KMS-11 (cell line): ENCODE measurements around the gene ODAD2.
A peak's percentile ranks its signal among the peaks of the same experiment; 100 is the strongest.

Experiments
- H2AFZ ChIP-seq: fragments of 200-600 bp; sonication (generic); 2 replicates; pipeline ENCODE4 v1.6.1; 2016; ENCODE audit warnings: antibody characterized with exemption, mixed run types, low read depth
- H3K27ac ChIP-seq: fragments of 200-600 bp; sonication (generic); 2 replicates; pipeline ENCODE4 v1.6.1; 2016; ENCODE audit warnings: mild to moderate bottlenecking, mixed run types
- H3K27me3 ChIP-seq: fragments of 200-600 bp; sonication (generic); 2 replicates; pipeline ENCODE4 v1.6.1; 2017; ENCODE audit warnings: mild to moderate bottlenecking, low read depth, mixed run types, moderate library complexity; ENCODE audit not compliant: insufficient read depth
- H3K36me3 ChIP-seq: fragments of 200-600 bp; sonication (generic); 2 replicates; pipeline ENCODE4 v1.6.1; 2017; ENCODE audit warnings: mild to moderate bottlenecking, mixed run types; ENCODE audit not compliant: insufficient read depth
- H3K4me1 ChIP-seq: fragments of 200-600 bp; sonication (generic); 2 replicates; pipeline ENCODE4 v1.6.1; 2016; ENCODE audit warnings: mild to moderate bottlenecking, low read depth, mixed run types; ENCODE audit not compliant: poor library complexity, severe bottlenecking
- H3K4me2 ChIP-seq: fragments of 200-600 bp; sonication (generic); 2 replicates; pipeline ENCODE4 v1.7.0; 2016; ENCODE audit warnings: mild to moderate bottlenecking, mixed run types
- H3K4me3 ChIP-seq: fragments of 200-600 bp; sonication (generic); IDR thresholded peaks from 2 replicates; pipeline ENCODE4 v1.6.1; 2017; ENCODE audit warnings: low read depth, low read length, mixed read lengths; ENCODE audit not compliant: insufficient read depth
- H3K79me2 ChIP-seq: fragments of 200-600 bp; sonication (generic); 2 replicates; pipeline ENCODE4 v1.6.1; 2016; ENCODE audit warnings: low read depth, mixed run types; ENCODE audit not compliant: insufficient read depth
- H3K9ac ChIP-seq: fragments of 200-600 bp; sonication (generic); 2 replicates; pipeline ENCODE4 v1.6.1; 2016; ENCODE audit warnings: mild to moderate bottlenecking, mixed run types
- H4K20me1 ChIP-seq: fragments of 200-600 bp; sonication (generic); 2 replicates; pipeline ENCODE4 v1.6.1; 2016; ENCODE audit warnings: mild to moderate bottlenecking, mixed run types; ENCODE audit not compliant: insufficient read depth
- TF ChIP-seq, protein P1 (sequence below): fragments of 200-600 bp; sonication (generic); conservative IDR thresholded peaks from 2 replicates; pipeline ENCODE4 v1.6.1; 2017; ENCODE audit warnings: low read depth, mild to moderate bottlenecking, antibody characterized with exemption, low read length, moderate library complexity, mixed read lengths

ODAD2 gene

DNA sequence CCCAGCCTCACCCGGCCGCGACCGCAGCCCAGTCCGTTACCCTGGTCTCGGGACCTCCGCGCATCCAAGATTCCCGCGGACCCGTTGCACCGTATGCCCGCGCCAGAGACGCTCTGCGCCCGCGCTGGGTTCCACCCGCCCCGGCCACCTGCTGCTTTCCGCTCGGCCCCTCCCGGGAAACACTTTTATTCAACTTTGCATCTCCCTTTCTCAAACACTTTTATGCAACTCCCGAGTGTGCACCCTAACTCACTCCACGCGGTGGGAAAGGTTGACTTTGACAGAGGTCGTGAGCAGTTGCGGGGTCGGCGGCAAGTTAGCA is at the start of gene ODAD2:
ODAD2 (minus strand) TSS at position 126 of the 322 bp plus-strand sequence. CDS start 3,937 bp downstream, outside the sequence.
- peak within 1 kb of the TSS; percentile 38 for H3K4me2 ChIP-seq
- H3K36me3 ChIP-seq: no peaks in the 10 kb centered on the region
- peak within 1 kb of the TSS; percentile 20 for H3K27ac ChIP-seq
- TF ChIP-seq, protein P1, sequence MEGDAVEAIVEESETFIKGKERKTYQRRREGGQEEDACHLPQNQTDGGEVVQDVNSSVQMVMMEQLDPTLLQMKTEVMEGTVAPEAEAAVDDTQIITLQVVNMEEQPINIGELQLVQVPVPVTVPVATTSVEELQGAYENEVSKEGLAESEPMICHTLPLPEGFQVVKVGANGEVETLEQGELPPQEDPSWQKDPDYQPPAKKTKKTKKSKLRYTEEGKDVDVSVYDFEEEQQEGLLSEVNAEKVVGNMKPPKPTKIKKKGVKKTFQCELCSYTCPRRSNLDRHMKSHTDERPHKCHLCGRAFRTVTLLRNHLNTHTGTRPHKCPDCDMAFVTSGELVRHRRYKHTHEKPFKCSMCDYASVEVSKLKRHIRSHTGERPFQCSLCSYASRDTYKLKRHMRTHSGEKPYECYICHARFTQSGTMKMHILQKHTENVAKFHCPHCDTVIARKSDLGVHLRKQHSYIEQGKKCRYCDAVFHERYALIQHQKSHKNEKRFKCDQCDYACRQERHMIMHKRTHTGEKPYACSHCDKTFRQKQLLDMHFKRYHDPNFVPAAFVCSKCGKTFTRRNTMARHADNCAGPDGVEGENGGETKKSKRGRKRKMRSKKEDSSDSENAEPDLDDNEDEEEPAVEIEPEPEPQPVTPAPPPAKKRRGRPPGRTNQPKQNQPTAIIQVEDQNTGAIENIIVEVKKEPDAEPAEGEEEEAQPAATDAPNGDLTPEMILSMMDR: no peak
- no peaks in the 10 kb centered on the region for H3K79me2 ChIP-seq
- H2AFZ ChIP-seq: peak within 1 kb of the TSS; percentile 82
- H4K20me1 ChIP-seq: no peaks in the 10 kb centered on the region
- H3K4me1 ChIP-seq: peaks cover 5% of the 10 kb centered on the region
- H3K9ac ChIP-seq: peak within 1 kb of the TSS; percentile 72
- H3K4me3 ChIP-seq: peak within 1 kb of the TSS; percentile 38
- H3K27me3 ChIP-seq: no peaks in the 10 kb centered on the region

DNA sequence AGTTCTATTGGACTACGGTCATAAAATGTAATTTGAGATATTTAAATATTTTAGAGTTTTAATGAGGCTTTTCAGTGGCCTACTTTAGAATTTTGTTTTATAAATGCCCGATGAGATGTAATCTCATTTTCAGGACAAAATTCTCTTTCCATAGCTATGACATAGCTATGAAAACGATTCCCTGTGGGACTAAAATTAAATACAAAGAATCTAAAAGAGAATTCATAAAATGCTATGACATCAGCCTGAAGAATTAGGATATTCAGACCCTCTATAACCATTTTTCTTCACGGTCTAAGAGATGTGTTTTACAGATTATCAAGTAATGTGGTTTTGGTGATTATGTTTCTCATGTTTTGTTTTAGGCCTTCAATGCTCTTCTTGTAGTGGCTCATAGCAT is 48.2 kb upstream of the ODAD2 start:
- Histone ChIP-seq H3K4me2 (no peak overlapping the region), H3K4me3 (no peak overlapping the region), H3K4me1 (no peaks in the 10 kb centered on the region), H2AFZ (no peak overlapping the region), H3K27me3 (no peaks in the 10 kb centered on the region), H4K20me1 (no peaks in the 10 kb centered on the region), H3K79me2 (no peaks in the 10 kb centered on the region), H3K36me3 (no peaks in the 10 kb centered on the region; the same call in 1 of the 2 replicates), H3K9ac (no peak overlapping the region), H3K27ac (no peak overlapping the region)
- TF ChIP-seq, protein P1: no peak

DNA sequence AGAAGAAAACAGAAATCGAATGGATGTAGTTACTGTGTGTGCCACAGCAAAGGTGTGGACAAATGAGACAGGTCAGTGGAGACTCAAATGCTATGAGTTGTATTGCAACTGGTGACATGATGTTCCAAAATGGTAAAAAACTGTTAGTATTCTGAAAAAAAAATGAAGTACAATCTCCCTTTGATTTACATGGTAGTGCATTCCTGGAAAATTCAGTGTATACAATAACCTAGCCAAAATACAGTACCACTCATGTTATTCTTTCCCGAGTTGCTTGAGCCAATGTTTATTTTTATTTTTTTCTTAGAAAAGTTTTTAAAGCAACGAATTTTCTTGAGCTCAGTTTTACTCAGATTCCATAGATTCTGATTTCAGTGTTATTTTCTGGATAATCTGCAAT is 47.7 kb upstream of the ODAD2 start:
- TF ChIP-seq, protein P1: no peak
- Histone ChIP-seq H3K4me2 (no peak overlapping the region), H4K20me1 (no peaks in the 10 kb centered on the region), H3K79me2 (no peaks in the 10 kb centered on the region), H3K36me3 (no peaks in the 10 kb centered on the region; the same call in 1 of the 2 replicates), H3K9ac (no peak overlapping the region), H3K27me3 (no peaks in the 10 kb centered on the region), H3K4me3 (no peak overlapping the region), H3K27ac (no peak overlapping the region), H3K4me1 (no peaks in the 10 kb centered on the region), H2AFZ (no peak overlapping the region)

DNA sequence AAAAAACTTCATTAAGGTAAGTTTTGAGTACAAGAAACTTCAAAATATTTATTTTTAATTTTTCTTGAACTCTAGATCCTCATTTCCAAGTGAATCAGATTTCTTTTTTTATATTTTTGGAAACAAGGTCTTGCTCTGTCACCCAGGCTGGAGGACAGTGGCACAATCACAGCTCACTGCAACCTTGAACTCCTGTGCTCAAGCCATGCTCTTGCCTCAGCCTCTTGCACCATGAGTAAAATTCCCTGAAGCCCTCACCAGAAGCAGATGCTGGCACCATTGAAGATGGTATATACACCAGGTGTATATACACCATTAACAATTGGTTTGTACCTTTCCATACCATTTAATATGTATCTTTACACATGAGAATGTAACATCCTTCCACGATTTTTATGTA is 45.1 kb upstream of the ODAD2 start:
- Histone ChIP-seq H2AFZ (no peak overlapping the region), H4K20me1 (no peaks in the 10 kb centered on the region), H3K4me1 (no peaks in the 10 kb centered on the region), H3K27ac (no peak overlapping the region), H3K79me2 (no peaks in the 10 kb centered on the region), H3K4me2 (no peak overlapping the region), H3K4me3 (no peak overlapping the region), H3K27me3 (no peaks in the 10 kb centered on the region), H3K9ac (no peak overlapping the region), H3K36me3 (no peaks in the 10 kb centered on the region; the same call in 1 of the 2 replicates)
- TF ChIP-seq, protein P1: no peak
